ENCODE measurements around the gene RTL3. TPM values are rescaled to one million over a fixed set of nuclear protein-coding genes. Genes with fewer than 3 reads are reported as not detected.

Gene RTL3
- total RNA-seq, 4 donors from 2014 or later = 0.67 TPM; not detected in 3

DNA sequence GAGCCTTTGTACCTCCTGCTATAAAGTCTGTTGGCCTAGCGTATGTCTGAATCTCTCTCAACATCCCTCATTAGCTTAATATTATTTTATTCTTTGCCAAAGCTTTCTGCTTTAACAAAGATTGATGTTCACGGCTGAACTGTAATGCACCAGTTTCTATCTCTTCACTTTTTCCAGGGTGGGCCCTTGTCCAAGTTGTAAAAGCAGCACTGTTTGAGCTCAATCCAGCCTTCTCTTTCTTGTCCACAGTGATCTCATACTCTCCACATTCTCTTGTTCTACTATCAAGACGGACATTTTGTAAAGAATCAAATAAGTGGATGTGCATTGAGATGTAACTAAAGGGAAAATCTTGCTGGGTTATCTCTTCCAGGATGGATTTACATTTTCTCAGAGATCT is 34.4 kb upstream of the RTL3 start:
- DNase-seq (no peak), ATAC-seq (no peak)
- H3K27ac ChIP-seq = no peak overlapping the region
- H3K27me3 ChIP-seq = no peaks in the 10 kb centered on the region
- in situ Hi-C loops (cut with MboI; ENCODE audit: low sequenced_read_pairs in 4 of 4) (no loop called here), intact Hi-C loops (cut with DNase I; ENCODE audit: low total_unique reads) (no loop called here)
- H3K4me1 ChIP-seq = no peaks in the 10 kb centered on the region
- TF ChIP-seq, protein P1, sequence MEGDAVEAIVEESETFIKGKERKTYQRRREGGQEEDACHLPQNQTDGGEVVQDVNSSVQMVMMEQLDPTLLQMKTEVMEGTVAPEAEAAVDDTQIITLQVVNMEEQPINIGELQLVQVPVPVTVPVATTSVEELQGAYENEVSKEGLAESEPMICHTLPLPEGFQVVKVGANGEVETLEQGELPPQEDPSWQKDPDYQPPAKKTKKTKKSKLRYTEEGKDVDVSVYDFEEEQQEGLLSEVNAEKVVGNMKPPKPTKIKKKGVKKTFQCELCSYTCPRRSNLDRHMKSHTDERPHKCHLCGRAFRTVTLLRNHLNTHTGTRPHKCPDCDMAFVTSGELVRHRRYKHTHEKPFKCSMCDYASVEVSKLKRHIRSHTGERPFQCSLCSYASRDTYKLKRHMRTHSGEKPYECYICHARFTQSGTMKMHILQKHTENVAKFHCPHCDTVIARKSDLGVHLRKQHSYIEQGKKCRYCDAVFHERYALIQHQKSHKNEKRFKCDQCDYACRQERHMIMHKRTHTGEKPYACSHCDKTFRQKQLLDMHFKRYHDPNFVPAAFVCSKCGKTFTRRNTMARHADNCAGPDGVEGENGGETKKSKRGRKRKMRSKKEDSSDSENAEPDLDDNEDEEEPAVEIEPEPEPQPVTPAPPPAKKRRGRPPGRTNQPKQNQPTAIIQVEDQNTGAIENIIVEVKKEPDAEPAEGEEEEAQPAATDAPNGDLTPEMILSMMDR (IDR thresholded peaks at IDR 0.05 in 4 of 5, conservative IDR thresholded peaks at IDR 0.05 in 1 of 5) = no peak
- TF ChIP-seq POLR2A (IDR thresholded peaks at IDR 0.05) = no peak
- H3K4me3 ChIP-seq = no peak overlapping the region
- no peaks in the 10 kb centered on the region for H3K9me3 ChIP-seq
- no peaks in the 10 kb centered on the region for H3K36me3 ChIP-seq

DNA sequence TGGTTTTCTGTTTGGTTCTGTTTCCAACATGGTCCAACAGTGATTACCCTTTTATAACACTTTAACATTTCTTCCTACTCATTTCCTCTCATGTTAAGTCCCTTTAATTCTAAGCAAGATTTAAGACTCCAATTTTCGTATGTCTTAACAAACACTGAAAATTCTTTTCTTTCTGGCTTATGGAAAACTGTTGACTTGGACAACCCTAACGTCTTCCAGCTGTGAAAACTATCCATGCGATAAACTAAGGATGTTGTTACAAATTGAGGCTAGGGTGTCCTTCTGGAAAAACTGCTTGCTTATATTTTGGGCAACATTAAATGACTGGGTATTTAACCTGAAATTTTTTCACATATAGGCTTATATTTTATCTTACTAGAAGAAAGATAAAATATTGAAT is 33.9 kb upstream of the RTL3 start:
- in situ Hi-C loops (cut with MboI; ENCODE audit: low sequenced_read_pairs in 4 of 4) = no loop called here
- H3K9me3 ChIP-seq = no peaks in the 10 kb centered on the region
- no peaks in the 10 kb centered on the region for H3K4me1 ChIP-seq
- no peak overlapping the region for H3K4me3 ChIP-seq
- H3K27ac ChIP-seq = no peak overlapping the region
- H3K27me3 ChIP-seq = no peaks in the 10 kb centered on the region
- TF ChIP-seq, protein P1 (IDR thresholded peaks at IDR 0.05 in 4 of 5, conservative IDR thresholded peaks at IDR 0.05 in 1 of 5) = no peak
- no peak for TF ChIP-seq POLR2A (IDR thresholded peaks at IDR 0.05)
- ATAC-seq (no peak), DNase-seq (no peak)
- intact Hi-C loops (cut with DNase I; ENCODE audit: low total_unique reads) = no loop called here
- H3K36me3 ChIP-seq = no peaks in the 10 kb centered on the region

- in situ Hi-C loops (cut with MboI; ENCODE audit: low sequenced_read_pairs in 4 of 4) = no loop called here
- no peak for ATAC-seq
Observed at GRCh38 chrX:78687586-78687985, 28.5 kb upstream of the RTL3 start.

GRCh38 chrX:78673246-78673645 is 14.1 kb upstream of the RTL3 start:
- no peak overlapping the region for H3K4me3 ChIP-seq
- ATAC-seq (no peak), DNase-seq (no peak)
- no peaks in the 10 kb centered on the region for H3K4me1 ChIP-seq
- intact Hi-C loops (cut with DNase I; ENCODE audit: low total_unique reads) (no loop called here), in situ Hi-C loops (cut with MboI; ENCODE audit: low sequenced_read_pairs in 4 of 4) (no loop called here)
- no peak for TF ChIP-seq POLR2A (IDR thresholded peaks at IDR 0.05)
- TF ChIP-seq, protein P1 (IDR thresholded peaks at IDR 0.05 in 4 of 5, conservative IDR thresholded peaks at IDR 0.05 in 1 of 5) = no peak
- H3K27ac ChIP-seq = no peak overlapping the region
- no peaks in the 10 kb centered on the region for H3K36me3 ChIP-seq
- H3K9me3 ChIP-seq = no peaks in the 10 kb centered on the region
- H3K27me3 ChIP-seq = peaks cover 0 to 3% (median 0%) of the 10 kb centered on the region in 3 donors

More at GRCh38 chrX:78687586-78687985, 28.5 kb upstream of the RTL3 start:
- TF ChIP-seq, protein P1 (IDR thresholded peaks at IDR 0.05 in 4 of 5, conservative IDR thresholded peaks at IDR 0.05 in 1 of 5) = no peak
- TF ChIP-seq POLR2A (IDR thresholded peaks at IDR 0.05) = no peak
- H3K4me3 ChIP-seq = no peak overlapping the region
- no peaks in the 10 kb centered on the region for H3K36me3 ChIP-seq
- H3K27me3 ChIP-seq = no peaks in the 10 kb centered on the region
- no peaks in the 10 kb centered on the region for H3K4me1 ChIP-seq
- H3K27ac ChIP-seq = no peak overlapping the region
- DNase-seq = no peak
- intact Hi-C loops (cut with DNase I; ENCODE audit: low total_unique reads) = no loop called here
- no peaks in the 10 kb centered on the region for H3K9me3 ChIP-seq

DNA sequence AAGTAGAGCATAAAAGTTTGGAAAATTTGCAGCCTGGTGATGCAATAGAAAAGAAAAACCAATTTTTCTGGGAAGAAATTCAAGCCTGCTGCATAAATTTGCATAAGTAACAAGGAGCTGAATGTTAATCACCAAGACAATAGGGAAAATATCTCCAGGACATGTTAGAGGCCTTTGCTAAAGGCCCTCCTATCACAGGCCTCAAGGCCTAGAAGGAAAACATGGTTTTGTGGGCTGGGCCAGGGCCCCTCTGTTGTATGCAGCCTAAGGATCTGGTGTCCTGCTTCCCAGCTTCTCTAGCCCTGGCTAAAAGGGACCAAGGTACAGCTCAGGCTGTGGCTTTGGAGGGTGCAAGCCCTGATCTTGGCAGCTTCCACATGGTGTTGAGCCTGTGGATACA is 6.2 kb upstream of the RTL3 start:
- no peaks in the 10 kb centered on the region for H3K36me3 ChIP-seq
- intact Hi-C loops (cut with DNase I; ENCODE audit: low total_unique reads) = no loop called here
- ATAC-seq = no peak
- DNase-seq = no peak
- in situ Hi-C loops (cut with MboI; ENCODE audit: low sequenced_read_pairs in 4 of 4) = no loop called here
- no peaks in the 10 kb centered on the region for H3K27me3 ChIP-seq
- no peak overlapping the region for H3K27ac ChIP-seq
- H3K9me3 ChIP-seq = no peaks in the 10 kb centered on the region
- no peaks in the 10 kb centered on the region for H3K4me1 ChIP-seq
- no peak overlapping the region for H3K4me3 ChIP-seq
- no peak for TF ChIP-seq POLR2A (IDR thresholded peaks at IDR 0.05)
- TF ChIP-seq, protein P1 (IDR thresholded peaks at IDR 0.05 in 4 of 5, conservative IDR thresholded peaks at IDR 0.05 in 1 of 5) = no peak

Data from gastrocnemius medialis (tissue), 4 donors.